ENCODE results near the gene ENDOV. TPM values are rescaled to one million over a fixed set of nuclear protein-coding genes. Genes with fewer than 3 reads are reported as not detected.

Gene ENDOV
- 18.4 and 24.3 TPM in 2 replicates for total RNA-seq (ENCODE audit: low replicate concordance)

GRCh38 chr17:80414803-80415625, at the start of gene ENDOV:
ENDOV (plus strand) TSS chr17:80415167; CDS start chr17:80415195, 28 bp downstream.

GRCh38 chr17:80475910-80476876, 61.2 kb downstream of the ENDOV start, which contains the start of gene NPTX1:
NPTX1 (minus strand) TSS chr17:80476607; CDS start chr17:80476446, 161 bp downstream.

Other genes starting within 250 kb of the ENDOV start
- gene CARD14, start 245.1 kb upstream of the ENDOV start, total RNA-seq (ENCODE audit: low replicate concordance) = under 0.01 and 0.12 TPM in 2 replicates
- 10.4 and 16.5 TPM in 2 replicates for gene SGSH, start 194.8 kb upstream of the ENDOV start, total RNA-seq (ENCODE audit: low replicate concordance)
- gene SLC26A11, start 194.7 kb upstream of the ENDOV start, total RNA-seq (ENCODE audit: low replicate concordance) = 5.9 TPM in 2 replicates
- 64.0 and 251 TPM in 2 replicates for gene RNF213, start 154.3 kb upstream of the ENDOV start, total RNA-seq (ENCODE audit: low replicate concordance)
- gene NPTX1, start 61.4 kb downstream of the ENDOV start, total RNA-seq (ENCODE audit: low replicate concordance) = 0.08 and 10.1 TPM in 2 replicates
- 17.3 and 19.0 TPM in 2 replicates for gene RPTOR, start 129.7 kb downstream of the ENDOV start, total RNA-seq (ENCODE audit: low replicate concordance)

All from smooth muscle cell of the coronary artery (primary cell).